Endothelial cell of umbilical vein (primary cell): ENCODE measurements around the gene PDE11A.

Experiments
- EZH2 ChIP-seq: IDR thresholded peaks from 2 replicates; pipeline ENCODE4 v1.6.1; 2012; ENCODE audit warnings: borderline replicate concordance, low read depth, mild to moderate bottlenecking, moderate library complexity, low read length, inconsistent platforms; ENCODE audit not compliant: severe bottlenecking
- FOS ChIP-seq: IDR thresholded peaks from 2 replicates; pipeline ENCODE4 v1.6.1; 2011; ENCODE audit warnings: mild to moderate bottlenecking, low read length, moderate library complexity, borderline replicate concordance; ENCODE audit not compliant: insufficient read depth
- JUN ChIP-seq: IDR thresholded peaks from 2 replicates; pipeline ENCODE4 v1.6.1; 2011; ENCODE audit warnings: borderline replicate concordance, low read depth; ENCODE audit not compliant: insufficient read length, insufficient read depth
- POLR2A ChIP-seq: IDR thresholded peaks from 2 replicates; pipeline ENCODE4 v1.6.1; 2012; ENCODE audit warnings: low read depth, mild to moderate bottlenecking, control low read depth, low read length
- POLR2AphosphoS5 ChIP-seq: IDR thresholded peaks from 2 replicates; pipeline ENCODE4 v1.6.1; 2012; ENCODE audit warnings: low read depth, mild to moderate bottlenecking, control low read depth, low read length, moderate library complexity; ENCODE audit not compliant: insufficient read depth
- TF ChIP-seq, protein P1 (sequence below), 2 donors: IDR thresholded peaks; 1 replicate in 1 of 2; 2 replicates in 1 of 2; pipeline ENCODE4 v1.5.1; 2011; ENCODE audit warnings: low read length in 2 of 2, mild to moderate bottlenecking in 2 of 2, moderate library complexity in 2 of 2, control low read depth in 1 of 2, inconsistent platforms in 1 of 2, low read depth in 1 of 2; ENCODE audit not compliant: insufficient read depth in 1 of 2; ENCODE audit errors: extremely low read depth in 1 of 2
- TF ChIP-seq, protein P2 (sequence below): IDR thresholded peaks from 2 replicates; pipeline ENCODE4 v1.6.1; 2011; ENCODE audit not compliant: insufficient read depth, insufficient read length

DNA sequence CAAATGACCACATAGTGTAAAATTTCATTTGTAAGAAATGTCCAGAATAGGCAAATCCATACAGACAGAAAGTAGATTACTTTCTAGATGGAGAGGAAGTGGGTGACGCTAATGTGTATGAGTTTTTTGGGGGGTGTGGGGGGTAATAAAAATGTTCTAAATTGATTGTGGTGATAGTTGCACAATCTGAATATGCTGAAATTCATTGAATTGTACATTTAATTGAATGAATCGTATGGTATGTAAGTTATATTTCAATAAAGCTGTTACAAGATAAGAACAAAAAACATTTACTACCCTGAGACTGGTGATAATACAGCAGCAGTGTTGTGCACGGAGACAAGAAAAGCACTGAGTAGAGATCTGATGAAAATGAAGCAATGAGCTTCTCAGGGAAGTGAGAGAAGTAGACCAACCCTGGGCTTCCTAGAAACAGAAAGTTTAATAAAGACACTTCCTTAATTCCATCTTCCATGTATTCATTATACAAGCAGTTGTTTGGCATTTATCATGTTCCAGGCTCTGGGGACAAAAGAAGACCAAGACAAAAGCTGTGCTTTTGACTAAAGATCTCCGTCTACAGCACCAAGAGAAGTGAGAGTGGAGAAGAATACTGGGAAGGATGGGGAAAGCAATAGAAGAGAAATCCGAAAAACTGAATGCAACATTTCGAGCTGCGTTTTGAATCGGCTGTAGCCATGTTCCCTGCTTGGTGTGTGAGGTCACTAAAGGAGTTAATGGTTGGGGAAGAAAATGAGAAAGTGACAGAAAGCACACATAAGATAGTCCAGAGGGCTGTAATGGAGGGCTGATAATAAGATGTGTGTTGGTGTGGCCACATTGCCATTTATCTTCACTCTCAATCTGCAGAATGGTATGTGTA is 1.8 kb upstream of the PDE11A start:
- TF ChIP-seq, protein P1, sequence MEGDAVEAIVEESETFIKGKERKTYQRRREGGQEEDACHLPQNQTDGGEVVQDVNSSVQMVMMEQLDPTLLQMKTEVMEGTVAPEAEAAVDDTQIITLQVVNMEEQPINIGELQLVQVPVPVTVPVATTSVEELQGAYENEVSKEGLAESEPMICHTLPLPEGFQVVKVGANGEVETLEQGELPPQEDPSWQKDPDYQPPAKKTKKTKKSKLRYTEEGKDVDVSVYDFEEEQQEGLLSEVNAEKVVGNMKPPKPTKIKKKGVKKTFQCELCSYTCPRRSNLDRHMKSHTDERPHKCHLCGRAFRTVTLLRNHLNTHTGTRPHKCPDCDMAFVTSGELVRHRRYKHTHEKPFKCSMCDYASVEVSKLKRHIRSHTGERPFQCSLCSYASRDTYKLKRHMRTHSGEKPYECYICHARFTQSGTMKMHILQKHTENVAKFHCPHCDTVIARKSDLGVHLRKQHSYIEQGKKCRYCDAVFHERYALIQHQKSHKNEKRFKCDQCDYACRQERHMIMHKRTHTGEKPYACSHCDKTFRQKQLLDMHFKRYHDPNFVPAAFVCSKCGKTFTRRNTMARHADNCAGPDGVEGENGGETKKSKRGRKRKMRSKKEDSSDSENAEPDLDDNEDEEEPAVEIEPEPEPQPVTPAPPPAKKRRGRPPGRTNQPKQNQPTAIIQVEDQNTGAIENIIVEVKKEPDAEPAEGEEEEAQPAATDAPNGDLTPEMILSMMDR (IDR thresholded peaks at IDR 0.05; ENCODE audit: extremely low read depth in 1 of 2, insufficient read depth in 1 of 2, low read depth in 1 of 2, low read length in 2 of 2): no peak
- TF ChIP-seq POLR2A: no peak
- TF ChIP-seq FOS: peak; percentile 49
- peak; percentile 39 for TF ChIP-seq JUN
- TF ChIP-seq, protein P2, sequence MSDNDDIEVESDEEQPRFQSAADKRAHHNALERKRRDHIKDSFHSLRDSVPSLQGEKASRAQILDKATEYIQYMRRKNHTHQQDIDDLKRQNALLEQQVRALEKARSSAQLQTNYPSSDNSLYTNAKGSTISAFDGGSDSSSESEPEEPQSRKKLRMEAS: no peak
- TF ChIP-seq EZH2: no peak
- TF ChIP-seq POLR2AphosphoS5: no peak
